Measurements from ENCODE around the gene PGBD5. TPM values are rescaled to one million over a fixed set of nuclear protein-coding genes. Genes with fewer than 3 reads are reported as not detected.
"Not testable (repeated sequence)": the region's sequence is repeated elsewhere in the genome, so short reads cannot be mapped to it uniquely, and the experiment has no call there.

PGBD5 gene
- total and polyA plus RNA-seq, 2 experiments from 2014 or later: 0.40 to 1.2 TPM

GRCh38 chr1:230423951-230424350 is 2.2 kb downstream of the PGBD5 start:
- no peak overlapping the region for H3K27ac ChIP-seq
- no peak for TF ChIP-seq CTCF (IDR thresholded peaks at IDR 0.05; ENCODE audit: low read depth, low read length)
- H3K27me3 ChIP-seq: peaks cover 65% of the 10 kb centered on the region
- H3K4me3 ChIP-seq: no peak overlapping the region
- no peaks in the 10 kb centered on the region for H3K9me3 ChIP-seq (ENCODE audit: low read depth)
- no peaks in the 10 kb centered on the region for H3K4me1 ChIP-seq (ENCODE audit: low read depth)
- no peak for DNase-seq (ENCODE audit: low read depth in 1 of 2, low spot score in 1 of 2)
- H3K36me3 ChIP-seq: no peaks in the 10 kb centered on the region

GRCh38 chr1:230423261-230423660 is 2.9 kb downstream of the PGBD5 start:
- H3K9me3 ChIP-seq (ENCODE audit: low read depth): no peaks in the 10 kb centered on the region
- TF ChIP-seq CTCF (IDR thresholded peaks at IDR 0.05; ENCODE audit: low read depth, low read length): no peak
- no peaks in the 10 kb centered on the region for H3K4me1 ChIP-seq (ENCODE audit: low read depth)
- H3K27me3 ChIP-seq: peaks cover 64% of the 10 kb centered on the region
- H3K4me3 ChIP-seq: no peak overlapping the region
- DNase-seq (ENCODE audit: low read depth in 1 of 2, low spot score in 1 of 2): no peak
- H3K27ac ChIP-seq: no peak overlapping the region
- H3K36me3 ChIP-seq: no peaks in the 10 kb centered on the region

- H3K9me3 ChIP-seq (ENCODE audit: low read depth): no peaks in the 10 kb centered on the region
- no peaks in the 10 kb centered on the region for H3K36me3 ChIP-seq
- no peak overlapping the region for H3K27ac ChIP-seq
- no peak for DNase-seq (ENCODE audit: low read depth in 1 of 2, low spot score in 1 of 2)
- no peak overlapping the region for H3K4me3 ChIP-seq
- no peak for TF ChIP-seq CTCF (IDR thresholded peaks at IDR 0.05; ENCODE audit: low read depth, low read length)
- H3K4me1 ChIP-seq (ENCODE audit: low read depth): no peaks in the 10 kb centered on the region
- H3K27me3 ChIP-seq: peaks cover 55% of the 10 kb centered on the region
Measured at GRCh38 chr1:230422221-230422981, 3.7 kb downstream of the PGBD5 start.

GRCh38 chr1:230421481-230421880 is 4.7 kb downstream of the PGBD5 start:
- H3K27me3 ChIP-seq: peaks cover 47% of the 10 kb centered on the region
- H3K36me3 ChIP-seq: no peaks in the 10 kb centered on the region
- no peak overlapping the region for H3K27ac ChIP-seq
- no peak for DNase-seq (ENCODE audit: low read depth in 1 of 2, low spot score in 1 of 2)
- TF ChIP-seq CTCF (IDR thresholded peaks at IDR 0.05; ENCODE audit: low read depth, low read length): no peak
- H3K4me1 ChIP-seq (ENCODE audit: low read depth): no peaks in the 10 kb centered on the region
- H3K9me3 ChIP-seq (ENCODE audit: low read depth): no peaks in the 10 kb centered on the region
- H3K4me3 ChIP-seq: no peak overlapping the region

GRCh38 chr1:230420372-230420771 is 5.8 kb downstream of the PGBD5 start:
- H3K27ac ChIP-seq; H3K9me3 ChIP-seq (ENCODE audit: low read depth); H3K36me3 ChIP-seq; H3K4me3 ChIP-seq; H3K4me1 ChIP-seq (ENCODE audit: low read depth); DNase-seq (ENCODE audit: low read depth in 1 of 2, low spot score in 1 of 2): not testable (repeated sequence)
- H3K27me3 ChIP-seq: peaks cover 44% of the 10 kb centered on the region

- Histone ChIP-seq H3K27me3 (peaks cover 5% of the 10 kb centered on the region), H3K36me3 (no peaks in the 10 kb centered on the region), H3K27ac (no peak overlapping the region), H3K4me3 (no peak overlapping the region), H3K9me3 (ENCODE audit: low read depth) (no peaks in the 10 kb centered on the region), H3K4me1 (ENCODE audit: low read depth) (no peaks in the 10 kb centered on the region)
- TF ChIP-seq CTCF (IDR thresholded peaks at IDR 0.05; ENCODE audit: low read depth, low read length): no peak
- no peak for DNase-seq (ENCODE audit: low read depth in 1 of 2, low spot score in 1 of 2)
Measured at GRCh38 chr1:230416430-230416829, 9.7 kb downstream of the PGBD5 start.
